GM19023 (cell line): ENCODE results near the gene CNR2.
"Not testable (repeated sequence)": the region's sequence is repeated elsewhere in the genome, so short reads cannot be mapped to it uniquely, and the experiment has no call there.

ENCODE experiments used
- ATAC-seq: cut with Tn5 transposase; IDR thresholded peaks from one replicate; pipeline ENCODE4 v1.9.1; 2021; ENCODE audit warnings: mild to moderate bottlenecking, moderate library complexity; ENCODE audit not compliant: unreplicated experiment

The CNR2 gene

DNA sequence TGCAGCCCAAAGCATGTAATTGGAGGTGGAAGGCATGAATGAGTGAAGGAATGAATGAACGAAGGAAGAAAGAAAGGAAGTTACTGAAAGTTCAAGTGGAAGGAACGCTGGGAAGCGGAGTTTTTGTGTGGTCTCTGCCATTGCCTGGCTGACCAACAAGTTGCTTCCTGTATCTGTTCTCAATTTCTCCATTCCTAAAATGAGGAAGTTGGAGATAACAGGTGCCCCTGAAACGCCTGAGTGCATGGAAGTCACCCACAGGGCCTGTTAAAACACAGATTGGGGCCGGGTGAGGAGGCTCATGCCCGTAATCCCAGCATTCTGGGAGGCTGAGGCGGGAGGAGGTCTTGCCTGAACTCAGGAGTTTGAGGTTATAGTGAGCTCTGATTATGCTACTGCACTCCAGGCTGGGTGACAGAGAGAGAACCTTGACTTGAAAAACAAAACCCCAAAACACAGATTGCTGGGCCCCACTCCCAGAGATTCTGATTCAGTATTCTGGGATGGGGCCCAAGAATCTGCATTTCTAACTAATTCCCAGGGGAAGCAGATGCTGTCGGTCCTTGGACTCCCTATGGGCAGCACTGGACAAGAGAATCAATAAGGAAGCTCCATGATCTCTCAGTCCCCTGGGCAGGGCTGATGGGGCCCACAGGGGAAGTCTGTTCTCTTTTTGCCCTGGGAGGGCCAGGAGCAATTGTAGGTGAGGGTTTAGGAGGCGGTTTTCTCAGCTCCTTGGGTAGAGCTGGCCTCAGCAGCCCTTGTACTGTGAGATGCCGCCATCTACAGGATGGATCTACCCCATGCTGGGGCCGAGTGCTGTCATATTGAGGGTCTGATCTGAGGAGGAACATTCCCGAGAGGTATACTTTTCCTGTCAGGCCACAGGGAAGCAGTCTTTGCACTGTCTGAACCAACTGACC lies 3.3 kb upstream of the CNR2 start:
- no peak for ATAC-seq

- ATAC-seq = no peak
Measured at GRCh38 chr1:23915466-23915865, 2.3 kb upstream of the CNR2 start.

DNA sequence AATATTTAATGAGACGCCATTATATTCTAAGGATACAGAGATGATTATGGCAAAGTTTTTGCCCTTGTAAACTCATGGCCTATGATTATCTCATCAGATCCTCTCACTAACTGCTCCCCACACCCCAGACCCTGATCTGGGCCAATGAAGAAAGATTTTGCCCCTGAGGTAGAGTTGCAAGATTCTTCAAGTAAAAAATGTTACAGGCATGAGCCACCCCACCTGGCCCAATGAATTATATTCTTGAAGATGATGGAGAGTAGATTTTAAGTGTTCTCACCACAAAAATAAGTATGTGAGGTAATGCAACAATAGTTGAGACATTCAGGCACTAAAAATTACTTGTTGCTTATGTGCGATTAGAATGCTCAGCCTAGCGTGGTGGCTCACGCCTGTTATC lies 1.8 kb upstream of the CNR2 start:
- ATAC-seq = no peak

- ATAC-seq = no peak
Measured at GRCh38 chr1:23911921-23912320, 1.2 kb downstream of the CNR2 start.

DNA sequence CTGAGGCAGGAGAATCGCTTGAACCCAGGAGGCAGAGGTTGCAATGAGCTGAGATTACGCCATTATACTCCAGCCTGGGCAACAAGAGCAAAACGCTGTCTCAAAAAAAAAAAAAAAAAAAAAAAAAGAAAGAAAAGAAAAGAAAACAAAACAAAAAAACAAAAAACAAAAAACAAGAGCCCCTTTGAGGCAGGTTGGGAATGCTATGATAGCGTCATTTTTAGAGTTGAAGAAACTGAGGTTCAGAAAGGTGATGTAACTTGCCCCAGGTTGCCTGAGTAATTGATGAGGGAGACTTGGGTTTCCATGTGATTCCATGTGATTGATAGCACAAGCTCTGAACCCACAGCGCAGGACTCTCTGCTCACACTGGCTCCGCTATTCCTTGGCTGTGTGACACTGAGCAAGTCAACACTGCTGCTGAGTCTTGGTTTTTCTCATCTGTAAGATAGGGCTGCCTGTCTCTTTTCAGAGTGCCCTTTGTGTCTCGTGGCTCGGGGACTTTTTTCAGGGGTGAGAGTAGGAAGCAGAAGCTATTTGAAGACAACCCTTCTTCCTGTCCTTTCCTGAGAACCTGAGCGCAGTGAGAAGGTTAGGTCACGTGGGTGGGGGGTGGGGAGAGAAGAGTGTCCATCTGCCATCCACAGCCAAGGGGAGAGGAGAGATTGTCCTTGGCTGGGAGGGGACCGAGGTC lies 2.5 kb downstream of the CNR2 start:
- no peak for ATAC-seq

GRCh38 chr1:23910144-23910543 lies 3.0 kb downstream of the CNR2 start:
- no peak for ATAC-seq

DNA sequence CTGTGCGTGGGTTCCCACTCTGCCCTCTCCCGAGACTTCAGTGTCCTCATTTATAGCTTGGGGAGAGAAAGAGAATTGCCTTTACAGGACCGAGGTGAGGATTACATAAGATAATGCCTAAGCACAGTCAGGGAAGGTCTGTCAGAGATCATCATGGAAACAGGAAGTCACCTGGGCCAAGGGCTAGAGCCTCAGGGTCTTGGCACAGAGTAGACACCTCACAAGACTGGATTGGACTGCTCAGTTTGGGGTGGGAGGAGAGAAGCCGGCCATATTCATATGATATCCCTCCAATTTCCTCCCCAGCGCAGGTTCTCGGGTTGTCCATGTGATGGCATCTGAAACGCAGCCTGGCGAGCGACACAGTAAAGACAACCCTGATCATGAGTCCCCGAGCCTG lies 3.8 kb downstream of the CNR2 start:
- no peak for ATAC-seq

- ATAC-seq = no peak
Measured at GRCh38 chr1:23908453-23909341, 4.5 kb downstream of the CNR2 start.

DNA sequence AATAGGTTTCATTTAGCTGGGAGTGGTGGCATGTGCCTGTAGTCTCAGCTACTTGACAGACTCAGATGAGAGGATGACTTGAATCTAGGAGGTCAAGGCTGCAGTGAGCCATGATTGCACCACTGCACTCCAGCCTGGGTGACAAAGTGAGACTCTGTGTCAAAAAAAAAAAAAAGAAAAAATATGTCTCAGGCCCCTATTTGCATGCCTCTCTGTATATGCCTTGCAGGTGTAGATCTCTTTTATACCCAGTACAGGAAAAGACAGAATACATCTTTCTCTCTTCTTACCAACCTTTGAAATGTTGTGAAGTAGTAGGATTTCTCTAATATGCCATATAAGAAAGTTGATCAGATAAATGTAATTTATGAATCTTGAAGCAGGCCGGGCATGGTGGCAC lies 6.4 kb downstream of the CNR2 start:
- ATAC-seq = no peak

DNA sequence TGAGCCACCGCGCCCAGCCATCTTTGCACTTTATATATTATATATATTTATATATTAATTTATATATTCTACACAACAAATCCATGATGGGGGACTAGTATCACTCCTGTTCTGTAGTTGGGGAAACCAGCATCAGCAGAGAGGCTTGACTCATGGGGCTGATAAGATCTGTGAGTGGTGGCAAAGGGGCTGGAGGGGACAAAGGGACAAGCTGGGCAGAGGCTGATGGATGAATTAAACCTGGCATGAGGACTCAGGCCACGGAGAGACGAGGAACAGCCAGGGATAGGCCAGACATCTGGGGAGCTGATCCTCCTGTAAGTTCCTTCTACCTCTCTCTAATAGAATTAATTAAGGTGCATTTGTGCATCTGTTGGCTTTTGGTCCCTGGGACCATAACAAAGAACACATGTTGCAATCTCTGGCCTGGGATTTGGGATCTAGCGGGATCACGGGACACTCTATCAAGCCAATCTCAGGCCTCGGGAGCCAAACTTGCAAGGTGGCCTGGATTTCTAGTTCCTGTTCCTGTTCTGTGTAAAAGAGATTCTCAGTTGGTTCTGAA lies 7.6 kb downstream of the CNR2 start:
- no peak for ATAC-seq

DNA sequence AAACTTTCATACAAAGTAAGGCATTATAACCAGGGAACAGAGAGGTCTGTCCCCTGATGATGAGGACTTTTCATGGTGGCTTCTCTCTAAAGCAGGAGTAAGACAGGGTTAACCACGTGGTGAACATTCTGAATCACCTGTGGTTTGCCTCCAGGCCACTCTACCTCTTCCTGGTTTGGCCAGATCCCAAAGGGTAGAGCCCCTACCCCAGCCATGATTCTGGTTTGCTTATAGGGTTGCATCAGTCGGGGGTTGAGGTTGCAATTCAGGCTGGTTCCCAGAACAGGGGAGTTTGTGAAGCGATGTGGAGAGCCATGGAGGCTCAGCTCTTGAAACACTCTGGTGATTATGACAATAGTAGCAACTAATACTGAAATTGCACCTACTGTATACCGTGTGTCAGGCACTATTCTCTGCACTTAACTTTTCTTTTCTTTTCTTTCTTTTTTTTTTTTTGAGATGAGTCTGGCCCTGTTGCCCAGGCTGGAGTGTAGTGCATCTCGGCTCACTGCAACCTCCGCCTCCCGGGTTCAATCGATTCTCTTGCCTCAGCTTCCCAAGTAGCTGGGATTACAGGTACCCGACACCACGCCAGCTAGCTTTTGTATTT lies 8.3 kb downstream of the CNR2 start:
- peak; percentile 41 for ATAC-seq

GRCh38 chr1:23903754-23904153 lies 9.4 kb downstream of the CNR2 start:
- ATAC-seq = no peak

- no peak for ATAC-seq
Measured at GRCh38 chr1:23902321-23903278, 10.6 kb downstream of the CNR2 start.

GRCh38 chr1:23900017-23900416 lies 13.1 kb downstream of the CNR2 start:
- ATAC-seq = not testable (repeated sequence)

DNA sequence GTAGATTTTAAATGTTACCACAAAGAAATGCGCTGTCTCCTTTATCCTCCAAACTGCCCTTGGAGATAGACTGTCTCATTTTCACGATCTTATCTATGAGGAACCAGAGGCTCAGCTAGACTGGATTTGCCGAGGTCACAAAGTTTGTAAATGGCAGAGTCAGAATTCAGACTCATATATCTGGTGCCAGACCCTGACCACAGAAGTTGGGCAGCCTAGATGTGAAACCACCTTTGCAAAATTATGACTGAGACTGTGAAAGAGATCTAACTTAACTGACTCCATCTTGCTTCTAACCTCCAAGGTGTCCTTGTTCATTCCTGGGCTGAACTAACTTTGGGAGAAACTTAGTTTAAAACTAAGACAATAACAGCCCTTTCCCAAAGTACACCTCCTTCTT lies 14.1 kb downstream of the CNR2 start:
- ATAC-seq = no peak

DNA sequence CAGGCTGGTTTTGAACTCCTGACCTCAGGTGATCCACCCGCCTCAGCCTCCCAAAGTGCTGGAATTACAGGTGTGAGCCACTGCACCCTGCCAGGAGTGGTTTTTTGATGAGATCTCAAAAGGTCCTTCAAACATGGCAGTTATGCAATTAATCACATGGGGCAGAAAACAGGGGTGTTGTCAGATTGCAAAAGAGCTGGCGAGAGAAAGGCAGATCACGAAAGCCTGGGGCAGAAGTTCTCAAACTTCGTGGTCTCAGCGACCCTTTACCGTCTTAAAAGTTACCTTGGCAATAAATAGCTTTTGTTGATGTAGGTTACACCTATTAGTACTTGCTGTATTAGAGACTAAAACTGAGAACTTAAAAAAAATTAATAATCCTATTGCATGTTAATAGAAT lies 16.1 kb downstream of the CNR2 start:
- ATAC-seq = no peak

DNA sequence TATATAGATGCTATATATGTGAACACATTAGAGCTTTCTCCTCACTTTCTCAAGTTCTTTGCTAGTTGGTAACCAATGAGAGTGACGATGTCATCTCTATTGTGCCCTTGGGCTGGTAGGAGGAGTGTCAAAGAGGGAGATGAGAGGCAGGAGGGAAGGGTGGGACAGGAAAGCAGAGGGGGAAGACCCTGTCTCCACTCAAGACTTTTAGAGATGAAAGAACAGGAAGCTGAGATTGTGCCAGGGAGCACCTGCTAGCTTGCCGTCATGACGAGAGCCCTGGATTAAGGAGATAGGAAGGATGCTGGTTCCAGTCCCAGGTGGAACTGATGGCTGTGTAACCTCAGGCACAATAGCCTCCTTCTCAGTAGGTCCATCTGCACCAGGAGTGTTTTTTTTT lies 16.7 kb downstream of the CNR2 start:
- no peak for ATAC-seq

DNA sequence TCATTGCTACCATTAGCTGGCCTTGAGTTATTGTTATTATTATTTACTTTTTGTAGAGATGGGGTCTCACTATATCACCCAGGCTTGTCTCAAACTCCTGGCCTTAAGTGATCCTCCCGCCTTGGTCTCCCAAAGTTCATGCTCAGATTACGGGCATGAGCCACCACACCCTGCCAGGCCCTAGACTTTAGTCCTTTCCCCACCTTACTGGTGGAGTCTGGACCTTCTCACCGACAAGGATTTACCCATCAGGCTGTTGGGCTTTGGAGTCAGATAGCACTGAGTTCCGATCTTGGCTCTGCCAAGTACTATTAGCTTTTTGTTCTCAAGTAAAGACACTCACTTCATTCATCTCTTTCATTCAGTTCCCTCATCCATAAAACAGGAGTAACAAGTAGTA lies 17.2 kb downstream of the CNR2 start:
- no peak for ATAC-seq

DNA sequence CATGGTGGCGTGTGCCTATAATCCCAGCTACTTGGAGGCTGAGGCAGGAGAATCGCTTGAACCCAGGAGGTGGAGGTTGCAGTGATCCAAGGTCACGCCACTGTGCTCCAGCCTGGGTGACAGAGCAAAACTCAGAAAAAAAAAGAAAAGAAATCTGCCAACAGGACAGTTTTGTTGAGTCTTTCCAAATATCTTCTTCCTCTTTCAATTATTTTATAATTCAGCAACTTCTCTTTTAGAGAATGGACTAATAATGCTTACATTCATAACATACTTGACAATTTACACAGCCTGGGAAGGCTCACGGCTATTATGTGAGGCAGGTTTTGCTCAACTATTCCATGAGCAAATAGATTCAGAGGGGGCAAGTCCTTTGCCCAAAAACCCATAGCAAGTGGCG lies 18.1 kb downstream of the CNR2 start:
- ATAC-seq = no peak
